CD14-positive monocyte (primary cell): ENCODE results near the gene C4BPB. TPM values are rescaled to one million over a fixed set of nuclear protein-coding genes. Genes with fewer than 3 reads are reported as not detected.

Source experiments
- DNase-seq, 3 donors: peaks; one replicate each; pipeline ENCODE4 v3.0.0-alpha.2; 2011 to 2022
- H2AFZ ChIP-seq: 2 replicates; pipeline ENCODE4 v1.6.0; 2012; ENCODE audit warnings: mild to moderate bottlenecking, low read depth, low read length, inconsistent platforms; ENCODE audit not compliant: insufficient read depth, poor library complexity, severe bottlenecking
- H3K27ac ChIP-seq, 2 donors: 1 replicate in 1 of 2; 2 replicates in 1 of 2; pipeline ENCODE4 v1.5.1; 2012 to 2013; ENCODE audit warnings: low read length in 2 of 2, control low read depth in 1 of 2, inconsistent platforms in 1 of 2, low read depth in 1 of 2, mild to moderate bottlenecking in 1 of 2
- H3K27me3 ChIP-seq, 2 donors: one replicate each; pipeline versions ENCODE4 v1.6.0 to v1.6.1; 2011 to 2013; ENCODE audit warnings: low read length in 2 of 2; ENCODE audit not compliant: control insufficient read depth in 2 of 2, insufficient read depth in 2 of 2
- H3K36me3 ChIP-seq, 2 donors: replicated peaks in 1 of 2; 1 replicate in 1 of 2; 2 replicates in 1 of 2; pipeline versions ENCODE4 v1.5.1 to v1.6.1; 2012 to 2013; ENCODE audit warnings: low read length in 2 of 2, control low read depth in 1 of 2, inconsistent platforms in 1 of 2, mild to moderate bottlenecking in 1 of 2; ENCODE audit not compliant: insufficient read depth in 2 of 2, control insufficient read depth in 1 of 2
- H3K4me1 ChIP-seq, 2 donors: 1 replicate in 1 of 2; 2 replicates in 1 of 2; pipeline versions ENCODE4 v1.5.1 to v1.6.1; 2012 to 2013; ENCODE audit warnings: low read length in 2 of 2, control low read depth in 1 of 2, inconsistent platforms in 1 of 2, mild to moderate bottlenecking in 1 of 2, moderate library complexity in 1 of 2; ENCODE audit not compliant: insufficient read depth in 2 of 2, control insufficient read depth in 1 of 2
- H3K4me2 ChIP-seq: replicated peaks from 2 replicates; pipeline ENCODE3; 2012; ENCODE audit warnings: low read length, moderate library complexity, mild to moderate bottlenecking; ENCODE audit not compliant: poor library complexity, severe bottlenecking; ENCODE audit errors: extremely low read depth
- H3K4me3 ChIP-seq, 3 experiments: fragments of 200-600 bp in 1 of 3; sonication (generic) in 1 of 3; replicated peaks in 1 of 3; 1 replicate in 2 of 3; 2 replicates in 1 of 3; pipeline ENCODE4 v1.5.1; 2011 to 2013; ENCODE audit warnings: low read length in 3 of 3, mild to moderate bottlenecking in 3 of 3, control low read depth in 2 of 3, low read depth in 2 of 3, inconsistent platforms in 1 of 3, moderate library complexity in 1 of 3
- H3K79me2 ChIP-seq: 2 replicates; pipeline ENCODE4 v1.6.0; 2012; ENCODE audit warnings: mild to moderate bottlenecking, control low read depth, inconsistent platforms, low read length, moderate library complexity; ENCODE audit not compliant: insufficient read depth
- H3K9ac ChIP-seq: 2 replicates; pipeline ENCODE4 v1.6.0; 2017; ENCODE audit warnings: low read length, mild to moderate bottlenecking; ENCODE audit not compliant: insufficient read depth, poor library complexity, severe bottlenecking
- H3K9me3 ChIP-seq, 2 donors: replicated peaks in 1 of 2; 1 replicate in 1 of 2; 2 replicates in 1 of 2; pipeline versions ENCODE4 v1.5.1 to v1.6.1; 2012 to 2013; ENCODE audit warnings: low read length in 2 of 2, control low read depth in 1 of 2; ENCODE audit not compliant: control insufficient read depth in 1 of 2, insufficient read depth in 1 of 2
- H4K20me1 ChIP-seq: 2 replicates; pipeline ENCODE4 v1.6.0; 2012; ENCODE audit warnings: mild to moderate bottlenecking, low read length, control low read depth, moderate library complexity; ENCODE audit not compliant: insufficient read depth
- H3K27ac Mint-ChIP-seq, 7 donors: one replicate each; pipeline ENCODE4 v1.8.0; 2020; ENCODE audit warnings: mild to moderate bottlenecking in 7 of 7, mixed read lengths in 7 of 7, moderate library complexity in 6 of 7, inconsistent platforms in 2 of 7
- H3K27me3 Mint-ChIP-seq, 3 donors: one replicate each; pipeline ENCODE4 v1.8.0; 2021 to 2022; ENCODE audit warnings: low read depth in 3 of 3, mild to moderate bottlenecking in 3 of 3, mixed read lengths in 3 of 3, moderate library complexity in 3 of 3, inconsistent platforms in 1 of 3
- H3K36me3 Mint-ChIP-seq, 2 donors: one replicate each; pipeline ENCODE4 v1.8.0; 2020; ENCODE audit warnings: mixed read lengths in 2 of 2, inconsistent platforms in 1 of 2, mild to moderate bottlenecking in 1 of 2
- H3K4me1 Mint-ChIP-seq: one replicate; pipeline ENCODE4 v1.8.0; 2020; ENCODE audit warnings: mild to moderate bottlenecking, mixed read lengths
- H3K4me3 Mint-ChIP-seq, 2 donors: one replicate each; pipeline ENCODE4 v1.8.0; 2020; ENCODE audit warnings: mild to moderate bottlenecking in 2 of 2, mixed read lengths in 2 of 2, moderate library complexity in 1 of 2
- H3K9me3 Mint-ChIP-seq, 7 donors: one replicate each; pipeline ENCODE4 v1.8.0; 2020 to 2022; ENCODE audit warnings: mixed read lengths in 7 of 7, mild to moderate bottlenecking in 6 of 7, moderate library complexity in 6 of 7, inconsistent platforms in 2 of 7
- WGBS: methylation state at CpG from one replicate; pipeline ENCODE4 v1.1.5; 2013; ENCODE audit warnings: missing lambda C conversion rate; ENCODE audit not compliant: insufficient coverage; 5-methylcytosine and 5-hydroxymethylcytosine counted together
- intact Hi-C, 2 donors: fragments of 100-400 bp; cut with micrococcal nuclease; formaldehyde crosslinking; loops; one replicate each; pipeline versions ENCODE4 v1.15.0 to v1.15.1; 2023
- polyA plus RNA-seq, 3 donors: library from polyadenylated mRNA; depleted of rRNA in 1 of 3; unstranded in 2 of 3; stranded (reverse) in 1 of 3; fragments of 300-500 nt in 2 of 3; fragments of >200 nt in 1 of 3; fragmentation: Illumina TruSeq in 2 of 3; gene quantifications; 1 replicate in 2 of 3; 2 replicates in 1 of 3; pipeline ENCODE4 v1.2.3, GENCODE V29; 2012 to 2021
- TF ChIP-seq, protein P1 (sequence below): fragments of 200-600 bp; IDR thresholded peaks from one replicate; pipeline ENCODE4 v1.8.0; 2022; ENCODE audit warnings: antibody characterized with exemption, mild to moderate bottlenecking

The C4BPB gene
- polyA plus RNA-seq, 3 donors: not detected

DNA sequence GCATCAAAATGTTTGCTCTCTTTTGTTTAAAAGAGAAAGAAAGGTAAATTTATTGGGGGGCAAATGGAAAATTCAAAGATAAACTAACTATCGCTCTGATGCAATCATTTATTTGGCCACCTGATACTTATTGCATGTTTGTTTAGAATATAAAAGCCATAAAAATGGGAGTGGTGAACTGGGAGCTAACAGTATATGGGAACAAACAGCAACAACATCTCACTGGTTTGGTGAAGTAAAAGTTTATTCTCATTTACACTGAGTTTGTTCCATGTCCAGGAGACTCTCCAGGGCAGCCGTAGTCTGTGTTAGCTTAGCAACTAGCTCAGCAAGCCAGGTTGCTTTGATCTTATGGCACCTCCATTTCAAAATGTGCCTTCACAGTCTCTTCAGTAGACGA is 35.7 kb downstream of the C4BPB start:
- Histone ChIP-seq H3K36me3 (no peaks in the 10 kb centered on the region), H3K9me3 (peaks cover 15 to 28% of the 10 kb centered on the region in 2 donors), H3K27me3 (no peaks in the 10 kb centered on the region), H3K4me1 (no peaks in the 10 kb centered on the region), H3K79me2 (no peaks in the 10 kb centered on the region), H3K4me2 (no peak overlapping the region), H3K4me3 (no peak overlapping the region), H2AFZ (no peak overlapping the region), H3K27ac (no peak overlapping the region), H4K20me1 (no peaks in the 10 kb centered on the region), H3K9ac (no peak overlapping the region)
- peaks cover 0 to 2% (median 2%) of the 10 kb centered on the region in 3 donors for H3K27me3 Mint-ChIP-seq
- H3K4me1 Mint-ChIP-seq: no peaks in the 10 kb centered on the region
- WGBS: 100% methylated on average over 1 of the region's 3 CpGs
- H3K4me3 Mint-ChIP-seq: no peak overlapping the region
- intact Hi-C loops: no loop called here
- peaks cover 16 to 31% (median 28%) of the 10 kb centered on the region in 7 donors for H3K9me3 Mint-ChIP-seq
- DNase-seq: no peak
- H3K36me3 Mint-ChIP-seq: peaks cover 0 to 2% of the 10 kb centered on the region in 2 donors
- TF ChIP-seq, protein P1, sequence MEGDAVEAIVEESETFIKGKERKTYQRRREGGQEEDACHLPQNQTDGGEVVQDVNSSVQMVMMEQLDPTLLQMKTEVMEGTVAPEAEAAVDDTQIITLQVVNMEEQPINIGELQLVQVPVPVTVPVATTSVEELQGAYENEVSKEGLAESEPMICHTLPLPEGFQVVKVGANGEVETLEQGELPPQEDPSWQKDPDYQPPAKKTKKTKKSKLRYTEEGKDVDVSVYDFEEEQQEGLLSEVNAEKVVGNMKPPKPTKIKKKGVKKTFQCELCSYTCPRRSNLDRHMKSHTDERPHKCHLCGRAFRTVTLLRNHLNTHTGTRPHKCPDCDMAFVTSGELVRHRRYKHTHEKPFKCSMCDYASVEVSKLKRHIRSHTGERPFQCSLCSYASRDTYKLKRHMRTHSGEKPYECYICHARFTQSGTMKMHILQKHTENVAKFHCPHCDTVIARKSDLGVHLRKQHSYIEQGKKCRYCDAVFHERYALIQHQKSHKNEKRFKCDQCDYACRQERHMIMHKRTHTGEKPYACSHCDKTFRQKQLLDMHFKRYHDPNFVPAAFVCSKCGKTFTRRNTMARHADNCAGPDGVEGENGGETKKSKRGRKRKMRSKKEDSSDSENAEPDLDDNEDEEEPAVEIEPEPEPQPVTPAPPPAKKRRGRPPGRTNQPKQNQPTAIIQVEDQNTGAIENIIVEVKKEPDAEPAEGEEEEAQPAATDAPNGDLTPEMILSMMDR: no peak
- no peak overlapping the region for H3K27ac Mint-ChIP-seq

DNA sequence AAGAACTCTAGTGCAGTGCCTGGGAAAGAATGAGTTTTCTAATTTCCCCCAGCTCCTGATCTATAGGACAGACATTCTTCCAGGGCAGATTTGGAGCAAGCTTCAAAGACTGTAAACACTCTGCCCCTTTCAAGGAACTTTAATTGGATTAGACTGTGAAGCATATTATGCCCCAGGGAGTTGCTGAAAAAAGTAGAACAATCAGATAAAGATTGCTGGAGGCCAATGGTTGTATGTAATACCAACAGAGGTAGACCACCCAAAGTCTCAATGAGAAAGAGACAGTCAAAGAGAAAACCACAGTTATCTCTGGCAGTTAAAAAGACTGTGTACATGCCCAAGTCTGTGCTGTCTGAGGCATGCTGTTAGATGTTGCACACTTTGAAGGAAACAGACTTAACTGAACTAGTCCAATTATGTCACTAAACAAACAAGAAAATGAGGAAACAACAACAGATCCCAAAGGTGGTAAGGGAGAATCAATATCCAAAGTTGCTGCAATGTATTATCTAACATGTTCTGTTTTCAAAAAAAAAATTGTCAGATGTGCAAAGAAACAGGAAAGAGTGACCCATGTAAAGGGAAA is 39.8 kb downstream of the C4BPB start:
- Histone ChIP-seq H3K36me3 (no peaks in the 10 kb centered on the region), H3K4me2 (no peak overlapping the region), H3K9ac (no peak overlapping the region), H3K27me3 (no peaks in the 10 kb centered on the region), H3K4me3 (no peak overlapping the region), H2AFZ (no peak overlapping the region), H3K27ac (no peak overlapping the region), H3K9me3 (peaks cover 15 to 38% of the 10 kb centered on the region in 2 donors), H3K4me1 (no peaks in the 10 kb centered on the region), H4K20me1 (no peaks in the 10 kb centered on the region), H3K79me2 (no peaks in the 10 kb centered on the region)
- Mint-ChIP-seq H3K27ac (no peak overlapping the region), H3K4me3 (no peak overlapping the region), H3K9me3 (peaks cover 19 to 40% (median 32%) of the 10 kb centered on the region in 7 donors), H3K36me3 (peaks cover 0 to 2% of the 10 kb centered on the region in 2 donors), H3K27me3 (peaks cover 0 to 2% (median 2%) of the 10 kb centered on the region in 3 donors), H3K4me1 (no peaks in the 10 kb centered on the region)
- DNase-seq: no peak
- intact Hi-C loops: no loop called here
- TF ChIP-seq, protein P1: no peak
